Choroid plexus epithelial cell (primary cell): Measurements from ENCODE around the gene PRKN.
"Not testable (repeated sequence)": the region's sequence is repeated elsewhere in the genome, so short reads cannot be mapped to it uniquely, and the experiment has no call there.

Experiments used
- DNase-seq: peaks from one replicate; pipeline ENCODE4 v3.0.0-alpha.2; 2010; ENCODE audit warnings: low read depth
- H3K4me3 ChIP-seq: 2 replicates; pipeline ENCODE4 v1.5.1; 2011; ENCODE audit warnings: low read depth, mild to moderate bottlenecking, control low read depth, low read length, moderate library complexity
- CTCF ChIP-seq: conservative IDR thresholded peaks from 2 replicates; pipeline ENCODE4 v1.5.1; 2011; ENCODE audit warnings: low read depth, mild to moderate bottlenecking, control low read depth, inconsistent platforms, low read length, moderate library complexity

The PRKN gene

GRCh38 chr6:161889324-161889723, 838.2 kb downstream of the PRKN start:
- H3K4me3 ChIP-seq = no peak overlapping the region
- no peak for TF ChIP-seq CTCF
- DNase-seq = no peak

- not testable (repeated sequence) for DNase-seq, H3K4me3 ChIP-seq
Observed at GRCh38 chr6:161886545-161886944, 841.0 kb downstream of the PRKN start.

- no peak for TF ChIP-seq CTCF
- no peak overlapping the region for H3K4me3 ChIP-seq
Observed at GRCh38 chr6:161884782-161885181, 842.8 kb downstream of the PRKN start.

GRCh38 chr6:161882196-161882765, 845.3 kb downstream of the PRKN start:
- H3K4me3 ChIP-seq = no peak overlapping the region
- no peak for TF ChIP-seq CTCF
- DNase-seq = no peak

More at GRCh38 chr6:161884782-161885181, 842.8 kb downstream of the PRKN start:
- DNase-seq = no peak

- TF ChIP-seq CTCF = no peak
- H3K4me3 ChIP-seq = no peak overlapping the region
- no peak for DNase-seq
Observed at GRCh38 chr6:161880056-161880455, 847.5 kb downstream of the PRKN start.

- no peak overlapping the region for H3K4me3 ChIP-seq
- no peak for DNase-seq
- no peak for TF ChIP-seq CTCF
Observed at GRCh38 chr6:161876231-161876630, 851.3 kb downstream of the PRKN start.

- no peak overlapping the region for H3K4me3 ChIP-seq
- no peak for TF ChIP-seq CTCF
- DNase-seq = no peak
Observed at GRCh38 chr6:161870236-161870901, 857.2 kb downstream of the PRKN start.
